Measurements from ENCODE around the gene SMTNL1.
A peak's percentile ranks its signal among the peaks of the same experiment; 100 is the strongest.
"Not testable (repeated sequence)": the region's sequence is repeated elsewhere in the genome, so short reads cannot be mapped to it uniquely, and the experiment has no call there.

SMTNL1 gene

DNA sequence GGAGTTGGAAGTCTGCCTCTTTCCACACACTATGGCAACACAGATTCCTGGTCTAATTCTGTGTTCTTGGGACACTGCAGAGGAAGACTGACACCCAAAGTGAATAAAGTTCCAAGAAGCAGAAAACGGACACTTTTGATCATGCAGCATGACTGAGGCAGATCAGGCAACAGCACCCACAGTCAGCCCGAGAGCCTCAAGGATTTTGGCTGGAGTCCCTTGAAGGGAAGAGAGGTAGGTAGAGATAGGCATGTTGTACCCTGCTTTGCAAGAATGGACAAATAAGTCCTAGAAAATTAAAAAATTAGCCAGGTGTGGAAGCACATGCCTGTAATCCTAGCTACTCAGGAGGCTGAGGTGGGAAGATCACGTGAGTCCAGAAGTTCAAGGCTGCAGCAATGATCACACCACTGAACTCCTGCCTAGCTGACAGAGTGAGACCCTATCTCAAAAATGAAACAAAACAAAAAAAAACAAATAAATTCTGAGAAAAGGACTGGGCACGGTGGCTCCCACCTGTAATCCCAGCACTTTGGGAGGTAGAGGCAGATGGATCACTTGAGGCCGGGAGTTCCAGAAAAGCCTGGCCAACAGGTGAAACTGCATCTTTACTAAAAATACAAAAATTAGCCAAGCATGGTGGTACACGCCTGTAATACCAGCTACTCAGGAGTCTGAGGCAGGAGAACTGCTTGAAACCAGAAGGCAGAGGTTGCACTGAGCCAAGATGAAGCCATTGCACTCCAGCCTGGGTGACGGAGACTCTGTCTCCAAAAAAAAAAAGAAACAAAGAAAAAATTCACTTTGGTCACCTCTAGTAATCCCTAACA, 28.8 kb upstream of the SMTNL1 start:
- no peak for DNase-seq (ENCODE audit: low spot score)

DNA sequence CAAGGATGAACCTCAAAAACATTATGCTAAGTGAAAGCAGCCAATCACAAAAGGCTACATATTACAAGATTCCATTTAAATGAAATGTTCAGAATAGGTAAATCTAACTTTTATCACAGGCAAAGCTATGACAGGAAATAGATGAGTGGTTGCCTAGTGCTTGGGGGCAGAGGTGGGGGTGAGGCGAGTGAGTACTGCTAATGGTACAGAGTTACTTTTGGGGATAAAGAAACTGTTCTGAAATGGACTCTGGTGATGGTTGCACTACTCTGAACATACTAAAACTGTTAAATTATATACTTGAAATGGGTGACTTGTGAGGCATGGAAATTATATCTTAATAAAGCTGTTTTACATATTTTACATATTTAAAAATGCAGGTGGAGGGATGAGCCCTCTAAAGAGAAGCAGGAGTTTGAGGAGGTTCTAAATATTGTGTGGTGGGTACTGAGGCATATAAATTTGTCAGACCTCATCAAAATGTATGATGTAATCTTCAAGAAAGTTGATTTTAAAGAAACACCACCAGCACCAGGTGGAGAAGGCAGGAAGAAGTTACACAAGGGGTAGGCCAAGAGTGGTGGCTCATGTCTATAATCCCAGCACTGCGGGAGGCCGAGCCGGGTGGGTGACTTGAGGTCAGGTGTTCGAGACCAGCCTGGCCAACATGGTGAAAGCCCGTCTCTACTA, 25.5 kb upstream of the SMTNL1 start:
- DNase-seq (ENCODE audit: low spot score), result peak; percentile 68

DNA sequence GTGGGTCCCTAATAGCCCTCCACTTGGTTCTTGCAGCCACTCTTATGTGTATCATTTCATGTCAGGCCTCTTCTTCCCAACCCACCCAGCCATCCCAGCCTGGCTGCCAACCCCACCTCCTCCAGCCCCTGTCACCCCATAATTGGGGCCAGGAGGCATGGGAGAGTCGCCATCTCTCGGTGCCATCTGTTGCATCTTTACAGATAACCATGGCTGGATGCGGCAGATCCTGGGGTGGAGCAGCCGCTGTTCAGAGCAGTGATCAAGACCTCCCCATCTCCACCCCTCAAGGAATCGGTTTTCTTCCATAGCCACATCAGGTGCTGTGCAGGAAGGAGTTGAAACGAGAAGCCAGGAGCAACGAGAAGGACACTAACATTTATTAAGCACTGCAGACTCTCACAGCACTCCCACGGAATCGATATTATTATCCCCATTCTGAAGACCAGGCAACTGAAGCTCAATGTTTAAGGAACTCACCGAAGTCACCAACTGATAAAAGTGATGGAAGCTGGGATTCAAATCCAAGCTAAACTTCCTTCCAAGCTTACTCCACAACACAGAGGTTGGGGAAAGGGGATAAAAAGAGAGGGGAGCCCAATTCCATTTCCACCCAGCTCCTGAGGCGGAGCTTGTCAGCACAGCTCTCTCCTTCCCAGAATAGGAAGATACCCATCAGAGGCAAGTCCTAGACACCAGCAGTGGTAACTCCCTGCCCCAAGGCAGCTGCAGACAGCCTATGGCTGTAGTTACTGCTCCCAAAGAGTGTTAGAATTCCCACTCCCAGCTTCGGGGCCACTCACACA, 24.5 kb upstream of the SMTNL1 start:
- DNase-seq (ENCODE audit: low spot score), result no peak

DNA sequence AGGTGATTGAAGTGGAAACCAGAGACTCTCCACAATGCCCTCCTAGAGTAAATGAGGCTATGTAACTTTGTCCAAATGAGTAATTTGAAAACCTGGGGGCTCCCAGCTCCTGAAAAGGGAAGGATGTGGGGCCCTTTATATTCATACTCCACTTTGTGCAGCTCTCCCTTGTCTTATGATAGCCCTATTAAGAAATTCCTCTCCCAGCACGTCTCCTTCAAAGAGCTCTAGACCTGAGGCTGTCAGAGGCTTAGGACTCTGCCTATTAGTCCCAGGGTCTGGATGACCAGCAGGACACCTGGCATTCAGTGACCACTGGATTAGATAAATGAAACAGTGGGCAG, 24.0 kb upstream of the SMTNL1 start:
- DNase-seq (ENCODE audit: low spot score), result no peak

DNA sequence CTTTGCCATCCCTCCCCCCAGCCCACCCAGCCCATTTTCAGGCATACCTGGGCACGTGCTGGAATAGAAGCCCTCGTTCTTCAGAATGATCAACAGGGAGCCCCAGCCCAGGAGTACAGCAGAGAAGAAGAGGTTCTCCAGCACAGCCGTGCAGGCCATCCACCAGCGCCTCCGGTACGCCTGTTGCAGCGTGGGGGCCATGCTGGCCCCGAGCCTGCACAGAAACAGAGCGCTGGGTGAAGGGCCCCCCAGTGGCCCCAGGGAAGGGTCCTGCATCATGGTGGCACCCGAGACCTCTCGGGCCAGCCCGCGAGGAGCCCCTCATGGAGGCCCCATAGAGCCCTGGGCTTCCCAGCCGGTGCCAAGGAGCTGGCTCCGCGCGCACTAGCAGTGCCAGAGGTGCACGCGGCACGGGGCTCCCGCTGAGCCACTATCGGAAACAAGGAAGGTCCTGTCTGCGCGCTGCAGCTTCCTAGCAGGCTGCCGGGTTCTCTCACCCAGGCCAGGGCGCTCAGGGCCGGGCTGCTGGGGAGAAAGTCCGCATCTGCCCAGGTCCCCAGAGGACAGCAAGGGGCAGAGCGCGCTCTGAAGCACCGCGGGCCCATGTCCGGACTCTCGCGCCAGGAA, 23.4 kb upstream of the SMTNL1 start:
- peak; percentile 62 for DNase-seq (ENCODE audit: low spot score)

DNA sequence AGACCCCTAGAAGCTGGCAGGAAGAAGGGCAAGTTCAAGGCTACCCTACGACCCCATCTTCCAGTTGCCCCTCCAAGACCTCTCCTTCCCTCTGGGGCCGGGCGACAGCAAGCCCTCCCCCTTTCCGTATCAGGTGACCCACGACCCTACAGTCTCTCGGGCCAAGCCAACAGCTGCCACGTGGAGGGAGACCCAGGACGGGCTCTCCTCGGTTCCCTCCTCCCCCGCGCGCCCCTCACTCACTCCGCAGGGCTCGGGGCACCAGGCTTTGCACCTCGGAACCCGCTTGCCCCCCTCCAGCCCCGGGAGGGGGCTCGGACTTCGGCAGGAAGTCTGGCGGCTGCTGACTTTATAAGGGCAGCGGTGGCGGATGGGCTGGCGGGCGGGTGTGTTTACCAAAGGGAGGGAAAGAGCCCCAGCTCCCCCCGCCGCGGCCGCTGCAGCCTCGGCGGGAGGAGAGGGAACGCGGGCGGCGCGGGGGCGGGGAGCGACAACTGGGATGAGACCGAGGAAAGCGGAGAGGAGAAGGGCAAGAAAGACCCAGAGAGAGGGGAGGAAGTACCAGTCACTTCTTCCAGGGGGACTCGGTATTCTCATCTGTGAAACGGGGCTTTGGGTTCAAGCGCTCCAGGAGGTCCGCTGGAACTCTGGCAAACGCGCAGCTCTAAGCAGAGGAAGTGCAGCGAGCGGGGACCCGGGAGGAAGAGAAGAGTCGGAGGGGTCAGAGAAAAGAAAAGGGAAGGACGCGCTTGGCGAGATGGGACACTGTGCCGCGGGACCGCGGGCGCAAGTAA, 22.7 kb upstream of the SMTNL1 start:
- DNase-seq (ENCODE audit: low spot score), result peak; percentile 63

DNA sequence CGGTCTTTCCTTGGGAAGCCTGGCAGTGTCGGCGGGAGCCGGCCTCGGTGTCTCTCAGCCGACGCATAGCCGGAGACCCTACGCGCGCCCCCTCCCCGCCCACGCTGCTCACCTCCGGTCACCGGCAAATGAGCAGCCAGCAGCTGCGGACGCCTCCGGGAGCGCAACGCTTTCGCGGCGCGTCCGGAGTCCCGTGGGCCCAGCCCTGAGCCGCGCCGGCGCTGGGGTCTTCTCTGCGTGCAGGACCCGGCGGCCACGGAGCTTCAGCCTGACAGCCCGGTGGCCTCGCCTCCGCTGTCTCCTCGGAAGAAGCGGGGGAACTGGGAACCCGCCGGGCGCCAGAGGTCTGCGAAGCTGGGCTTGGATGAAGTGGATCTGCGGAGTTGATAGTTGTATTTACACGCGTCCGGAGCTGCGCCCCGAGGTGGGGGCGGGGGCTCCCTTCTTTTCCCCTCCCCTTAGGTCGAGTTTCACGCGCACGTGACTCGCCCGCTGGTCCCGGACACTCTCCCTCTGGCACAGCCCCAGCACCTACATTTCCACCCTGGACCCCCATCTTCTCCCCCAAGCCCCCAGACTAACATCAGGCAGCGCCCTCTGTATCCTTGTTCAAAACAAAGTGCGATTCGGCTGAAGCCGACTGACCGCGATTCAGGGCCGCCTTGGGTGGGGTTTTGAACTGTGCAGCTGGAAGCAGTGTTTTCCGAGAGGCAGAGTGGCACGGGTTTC, 21.9 kb upstream of the SMTNL1 start, which contains the start of gene SLC43A1:
Gene SLC43A1, minus strand, starts transcription at position 371 of the 729 bp plus-strand sequence. CDS start 1,591 bp downstream, outside the sequence.
- peak; percentile 57 for DNase-seq (ENCODE audit: low spot score)

DNA sequence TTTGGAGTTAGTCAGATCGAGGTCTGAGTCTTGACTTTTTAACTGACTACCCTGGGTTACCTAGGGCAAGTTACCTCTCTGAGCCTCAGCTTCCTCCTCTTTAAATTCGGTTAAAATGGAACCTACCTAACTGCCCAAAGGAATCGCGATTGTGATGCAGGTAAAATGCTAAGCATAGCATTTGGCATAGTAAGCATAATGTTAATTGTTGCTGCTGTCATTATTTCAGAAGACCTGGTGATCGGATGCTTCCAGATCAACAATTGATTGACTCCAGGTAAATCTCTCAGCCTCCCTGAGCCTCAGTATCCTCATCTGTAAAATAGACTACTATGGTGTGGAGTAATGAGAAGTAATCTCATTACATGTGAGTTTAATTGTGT, 21.3 kb upstream of the SMTNL1 start:
- DNase-seq (ENCODE audit: low spot score), result no peak

DNA sequence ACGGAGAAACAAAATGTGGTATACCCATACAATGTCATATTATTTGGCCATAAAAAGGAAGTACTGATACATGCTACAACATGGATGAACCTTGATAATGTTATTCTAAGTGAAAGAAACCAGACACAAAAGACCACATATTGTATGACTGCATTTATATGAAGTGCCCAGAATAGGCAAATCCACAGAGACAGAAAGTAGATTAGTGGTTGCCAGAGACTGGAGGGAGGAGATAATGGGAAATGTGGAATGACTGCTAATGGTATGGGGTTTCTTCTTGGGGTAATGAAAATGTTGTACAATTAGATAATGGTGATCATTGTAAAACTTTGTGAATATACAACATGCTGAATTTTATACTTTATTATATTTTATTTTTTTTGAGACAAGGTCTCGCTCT, 16.3 kb upstream of the SMTNL1 start:
- DNase-seq (ENCODE audit: low spot score), result no peak

DNA sequence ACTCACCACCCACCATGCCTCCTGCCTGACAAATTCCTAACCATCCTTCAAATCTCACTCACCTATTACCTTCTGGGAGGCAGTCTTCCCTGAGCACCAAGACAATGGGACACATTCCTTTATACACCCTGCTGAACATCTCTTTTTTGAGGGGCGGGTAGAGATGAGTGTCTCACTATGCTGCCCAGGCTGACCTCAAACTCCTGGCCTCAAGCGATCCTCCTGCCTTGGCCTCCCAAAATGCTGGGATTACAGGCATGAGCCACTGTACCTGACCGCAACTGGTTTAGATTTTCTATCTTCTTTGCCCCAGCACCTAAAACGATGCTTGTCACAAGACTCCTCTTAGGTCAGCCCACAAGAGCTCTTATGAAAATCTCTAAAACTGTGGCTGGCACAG, 14.0 kb upstream of the SMTNL1 start:
- DNase-seq (ENCODE audit: low spot score), result no peak

DNA sequence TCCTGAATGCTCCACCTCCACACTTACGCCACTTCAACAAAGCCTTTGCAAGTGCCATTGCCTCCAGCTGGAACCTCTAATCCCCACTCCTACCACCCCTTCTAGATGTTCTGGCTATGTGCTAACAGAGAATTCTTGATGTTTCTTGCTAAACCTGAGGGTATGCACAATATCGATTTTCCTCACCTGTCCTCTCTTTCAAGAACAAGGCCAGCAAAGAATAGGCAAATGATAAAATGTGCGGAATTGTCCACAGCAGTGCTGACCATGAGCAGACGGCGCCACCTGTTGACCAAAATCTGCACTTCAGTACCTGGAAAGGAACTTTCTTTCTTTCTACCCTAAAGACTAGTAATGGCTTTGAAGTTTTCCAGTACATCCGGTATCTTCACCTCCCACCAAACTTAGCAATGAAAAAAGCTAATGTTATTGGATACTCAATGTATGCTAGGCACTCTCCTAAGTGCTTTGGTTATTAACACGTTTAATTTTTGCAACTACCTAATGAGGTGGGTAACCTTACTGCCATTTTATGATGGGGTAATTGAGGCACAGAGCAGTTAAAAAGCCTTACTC, 10.3 kb upstream of the SMTNL1 start:
- DNase-seq (ENCODE audit: low spot score), result peak; percentile 49

DNA sequence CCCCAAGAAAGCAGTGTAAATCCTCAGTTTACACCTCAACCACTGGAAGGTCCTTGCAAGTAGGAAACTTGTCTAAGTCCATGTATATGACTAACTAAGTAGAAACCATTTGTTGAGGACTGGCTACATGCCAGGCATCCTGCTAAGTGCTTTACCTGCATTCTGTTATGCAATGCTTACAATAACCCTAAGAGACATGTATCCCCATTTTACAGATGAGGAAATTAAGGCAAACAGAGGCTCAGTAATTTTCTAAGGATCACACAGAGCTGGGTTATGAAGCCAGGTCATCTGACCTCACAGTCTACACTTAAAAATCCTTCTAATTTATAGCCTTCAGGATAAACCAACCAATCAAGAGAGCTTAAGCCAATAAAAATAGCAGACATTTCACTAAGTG, 8.4 kb upstream of the SMTNL1 start:
- no peak for DNase-seq (ENCODE audit: low spot score)

DNA sequence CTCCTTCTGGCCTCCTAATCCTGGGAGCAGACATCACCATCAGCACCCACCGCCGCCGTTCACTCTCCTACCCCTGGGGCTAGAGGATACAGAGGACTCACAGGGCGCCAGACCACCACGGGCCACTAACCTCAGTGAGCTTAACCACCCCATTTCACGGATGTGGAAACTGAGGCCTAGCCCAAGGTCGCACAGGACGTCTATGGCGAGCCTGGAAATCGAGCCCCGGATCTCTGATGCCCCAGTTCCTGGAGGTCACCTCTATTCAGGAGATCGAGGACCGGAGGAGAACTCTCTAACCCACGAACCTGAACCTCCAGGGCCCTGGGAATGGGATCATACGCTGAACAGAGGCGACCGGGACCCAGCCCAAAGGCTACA, 7.2 kb upstream of the SMTNL1 start:
- no peak for DNase-seq (ENCODE audit: low spot score)

DNA sequence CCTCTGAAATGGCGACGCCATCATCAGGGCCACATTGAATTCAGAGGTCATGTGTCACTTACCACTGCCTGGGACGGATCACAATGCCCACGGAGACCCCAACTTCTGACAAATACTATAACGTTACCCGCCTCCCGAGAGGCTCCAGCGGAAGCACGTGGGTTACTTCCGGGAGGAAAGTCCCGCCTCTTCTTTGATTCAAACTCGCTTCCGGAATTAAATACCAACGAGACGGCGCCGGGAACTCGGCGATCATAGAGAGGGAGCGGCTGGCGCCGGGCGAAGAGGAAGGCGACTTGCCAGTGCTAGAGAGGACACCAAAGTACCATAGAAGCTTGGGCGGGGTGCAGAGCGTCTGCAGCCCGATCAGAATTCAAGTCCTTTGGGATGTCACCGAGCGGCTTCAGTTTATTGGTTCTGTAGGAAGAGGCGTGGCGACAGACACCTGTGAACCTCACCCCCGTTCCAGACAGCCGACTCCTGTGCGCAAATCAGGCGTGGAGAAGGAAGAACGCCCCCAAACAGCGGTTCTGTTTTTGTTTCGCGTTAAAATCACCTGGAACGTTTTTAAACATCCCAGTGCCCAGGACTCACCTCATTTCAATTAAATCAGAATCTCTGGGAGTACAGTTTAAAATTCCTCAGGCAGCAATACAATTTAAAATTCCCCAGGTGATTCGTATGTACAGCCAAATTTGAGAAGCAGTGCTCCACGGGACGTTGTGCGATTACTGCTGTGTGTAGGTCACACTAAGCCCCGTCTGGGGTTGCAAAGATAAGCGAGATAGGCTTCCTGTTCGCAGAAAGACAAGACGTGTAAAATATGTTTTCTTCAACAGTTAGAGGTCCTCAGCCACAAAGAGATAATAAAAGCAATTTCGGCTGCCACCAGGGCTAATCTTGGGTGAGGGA, 6.5 kb upstream of the SMTNL1 start, which contains the start of gene TIMM10:
Gene TIMM10, minus strand, starts transcription at position 159 of the 912 bp plus-strand sequence. CDS start 565 bp downstream, outside the sequence.
- DNase-seq (ENCODE audit: low spot score), result peak; percentile 94

DNA sequence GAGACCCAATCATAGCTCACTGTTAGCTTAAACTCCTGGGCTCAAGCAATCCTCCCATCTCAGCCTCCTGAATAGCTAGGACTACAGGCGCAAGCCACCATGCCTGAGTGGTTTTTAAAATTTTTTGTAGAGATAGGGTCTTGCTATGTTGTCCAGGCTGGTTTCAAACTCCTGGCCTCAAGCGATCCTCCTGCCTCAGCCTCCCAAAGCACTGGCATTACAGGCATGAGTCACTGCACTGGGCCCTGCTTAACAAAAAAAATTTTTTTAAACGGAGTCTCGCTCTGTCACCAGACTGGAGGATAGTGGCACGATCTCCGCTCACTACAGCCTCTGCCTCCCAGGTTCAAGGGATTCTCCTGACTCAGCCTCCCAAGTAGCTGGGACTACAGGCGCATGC, 2.9 kb upstream of the SMTNL1 start:
- DNase-seq (ENCODE audit: low spot score), result not testable (repeated sequence)

DNA sequence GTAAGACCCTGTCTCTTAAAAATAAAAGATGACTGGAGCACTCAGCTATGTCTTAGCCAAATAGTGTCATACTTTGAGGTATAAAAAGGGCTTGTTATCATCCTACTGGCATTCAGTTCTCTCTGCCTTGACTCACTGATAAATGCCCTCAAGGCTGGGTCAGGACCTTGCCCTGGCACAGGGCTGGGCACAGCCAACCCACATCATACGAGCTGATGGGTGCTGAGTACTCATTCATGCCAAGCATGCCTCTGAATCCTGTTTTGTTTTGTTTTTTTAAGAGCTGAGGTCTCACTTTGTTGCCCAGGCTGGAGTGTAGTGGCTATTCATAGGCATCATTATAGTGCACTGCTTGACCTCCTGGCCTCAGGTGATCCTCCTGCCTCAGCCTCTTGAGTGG, 1.9 kb downstream of the SMTNL1 start:
- no peak for DNase-seq (ENCODE audit: low spot score)

DNA sequence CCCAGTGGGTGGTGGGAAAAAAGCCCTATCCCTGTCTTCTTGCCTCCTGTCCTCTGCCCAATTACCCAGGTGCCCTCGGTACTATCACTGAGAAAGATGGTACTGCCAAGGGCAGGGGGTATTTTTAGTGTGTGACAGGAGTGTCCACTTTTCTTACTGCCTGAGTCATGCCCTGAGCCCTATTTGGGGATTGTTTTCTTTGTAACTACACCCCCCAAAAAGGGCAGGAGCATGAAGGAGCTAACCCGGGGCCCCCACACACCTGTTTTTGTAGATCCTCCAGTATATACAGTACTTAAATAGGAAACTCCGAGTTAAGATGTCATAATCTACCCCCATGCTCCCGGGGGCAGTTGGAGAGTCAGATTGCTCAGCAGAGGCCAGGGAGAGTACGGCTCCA, 3.8 kb downstream of the SMTNL1 start:
- no peak for DNase-seq (ENCODE audit: low spot score)

DNA sequence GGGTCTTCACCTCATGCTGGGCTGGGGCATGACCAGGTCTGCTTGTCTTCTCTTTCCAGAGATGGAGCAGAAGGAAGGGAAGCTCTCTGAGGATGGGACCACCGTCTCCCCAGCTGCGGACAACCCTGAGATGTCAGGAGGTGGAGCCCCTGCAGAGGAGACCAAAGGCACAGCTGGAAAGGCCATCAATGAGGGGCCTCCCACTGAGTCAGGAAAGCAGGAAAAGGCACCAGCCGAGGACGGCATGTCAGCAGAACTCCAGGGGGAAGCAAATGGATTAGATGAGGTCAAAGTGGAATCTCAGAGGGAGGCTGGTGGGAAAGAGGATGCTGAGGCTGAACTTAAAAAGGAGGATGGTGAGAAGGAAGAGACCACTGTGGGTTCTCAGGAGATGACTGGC, 5.2 kb downstream of the SMTNL1 start:
- no peak for DNase-seq (ENCODE audit: low spot score)

DNA sequence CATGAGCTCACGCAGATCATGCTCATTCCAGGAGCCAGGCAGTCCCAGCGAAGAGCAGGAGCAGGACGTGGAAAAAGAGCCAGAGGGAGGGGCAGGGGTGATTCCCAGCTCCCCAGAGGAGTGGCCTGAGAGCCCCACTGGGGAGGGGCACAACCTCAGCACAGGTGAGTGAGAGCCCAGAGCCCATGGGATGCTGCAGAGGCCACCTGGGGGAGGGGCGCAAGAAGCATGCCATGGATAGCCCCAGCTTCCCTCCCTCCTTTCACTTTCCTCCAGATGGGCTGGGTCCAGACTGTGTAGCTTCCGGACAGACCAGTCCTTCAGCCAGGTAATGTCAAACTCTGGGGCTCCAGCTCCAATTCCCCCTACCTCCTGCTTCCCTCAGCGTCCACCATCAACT, 6.2 kb downstream of the SMTNL1 start:
- no peak for DNase-seq (ENCODE audit: low spot score)

Measured in germinal center (tissue), 1 donor.